Astrocyte (in vitro differentiated cells and primary cell): ENCODE results near the gene SORL1. TPM values are rescaled to one million over a fixed set of nuclear protein-coding genes. Genes with fewer than 3 reads are reported as not detected.

ENCODE experiments used
- DNase-seq: peaks from one replicate; pipeline ENCODE4 v3.0.0-alpha.2; 2010; ENCODE audit warnings: low read depth
- FAIRE-seq: peaks from 2 replicates; lab custom pipeline; 2011; peaks lifted over from hg19 to GRCh38; lab: Jason Lieb, UNC
- H2AFZ ChIP-seq: 2 replicates; pipeline ENCODE4 v1.6.0; 2012; ENCODE audit warnings: low read depth, low read length, inconsistent platforms
- H3K27ac ChIP-seq: 2 replicates; pipeline ENCODE4 v1.5.1; 2011; ENCODE audit warnings: low read depth, low read length, inconsistent platforms
- H3K27me3 ChIP-seq: 2 replicates; pipeline ENCODE4 v1.6.0; 2011; ENCODE audit warnings: low read length, inconsistent platforms; ENCODE audit not compliant: insufficient read depth
- H3K36me3 ChIP-seq: 2 replicates; pipeline ENCODE4 v1.5.1; 2011; ENCODE audit warnings: low read length, inconsistent platforms; ENCODE audit not compliant: insufficient read depth
- H3K4me1 ChIP-seq: 2 replicates; pipeline ENCODE4 v1.5.1; 2011; ENCODE audit warnings: low read length, inconsistent platforms; ENCODE audit not compliant: insufficient read depth
- H3K4me2 ChIP-seq: 2 replicates; pipeline ENCODE4 v1.6.0; 2012; ENCODE audit warnings: low read length, inconsistent platforms
- H3K4me3 ChIP-seq: 2 replicates; pipeline ENCODE4 v1.5.1; 2011; ENCODE audit warnings: low read depth, mild to moderate bottlenecking, low read length, inconsistent platforms; ENCODE audit not compliant: insufficient read depth
- H3K79me2 ChIP-seq: 2 replicates; pipeline ENCODE4 v1.6.0; 2012; ENCODE audit warnings: mild to moderate bottlenecking, low read length, inconsistent platforms; ENCODE audit not compliant: insufficient read depth
- H3K9ac ChIP-seq: 2 replicates; pipeline ENCODE4 v1.6.0; 2012; ENCODE audit warnings: mild to moderate bottlenecking, low read length, inconsistent platforms
- H3K9me3 ChIP-seq: 2 replicates; pipeline ENCODE4 v1.5.1; 2012; ENCODE audit warnings: low read depth, mild to moderate bottlenecking, low read length, inconsistent platforms; ENCODE audit not compliant: insufficient read depth
- H4K20me1 ChIP-seq: 2 replicates; pipeline ENCODE4 v1.6.0; 2012; ENCODE audit warnings: low read length, inconsistent platforms; ENCODE audit not compliant: insufficient read depth
- H3K27ac Mint-ChIP-seq: one replicate; pipeline ENCODE4 v1.8.0; 2021; ENCODE audit warnings: mild to moderate bottlenecking, mixed read lengths; ENCODE audit not compliant: unreplicated experiment
- H3K27me3 Mint-ChIP-seq: one replicate; pipeline ENCODE4 v1.8.0; 2021; ENCODE audit warnings: low read depth, mixed read lengths; ENCODE audit not compliant: unreplicated experiment
- H3K36me3 Mint-ChIP-seq: one replicate; pipeline ENCODE4 v1.8.0; 2021; ENCODE audit warnings: low read depth, mixed read lengths; ENCODE audit not compliant: unreplicated experiment
- H3K4me1 Mint-ChIP-seq: one replicate; pipeline ENCODE4 v1.8.0; 2021; ENCODE audit warnings: low read depth, mixed read lengths; ENCODE audit not compliant: unreplicated experiment
- H3K4me3 Mint-ChIP-seq: one replicate; pipeline ENCODE4 v1.8.0; 2021; ENCODE audit warnings: mild to moderate bottlenecking, moderate library complexity, mixed read lengths; ENCODE audit not compliant: unreplicated experiment
- H3K9me3 Mint-ChIP-seq: one replicate; pipeline ENCODE4 v1.8.0; 2021; ENCODE audit warnings: mild to moderate bottlenecking, mixed read lengths; ENCODE audit not compliant: unreplicated experiment
- CTCF ChIP-seq: IDR thresholded peaks from 2 replicates; pipeline ENCODE4 v1.5.1; 2011; ENCODE audit warnings: low read depth, mild to moderate bottlenecking, inconsistent platforms, low read length, moderate library complexity; ENCODE audit not compliant: insufficient read depth
- EZH2 ChIP-seq: IDR thresholded peaks from 2 replicates; pipeline ENCODE4 v1.6.1; 2012; ENCODE audit warnings: mild to moderate bottlenecking, low read length, inconsistent platforms; ENCODE audit not compliant: insufficient read depth
- total RNA-seq: library from RNA; stranded (reverse); gene quantifications from 2 replicates; pipeline ENCODE4 v1.2.1, GENCODE V29; 2021

SORL1 gene
- total RNA-seq, 1 donor from 2014 or later: 4.1 TPM

- Histone ChIP-seq H3K9ac (no peak overlapping the region), H3K79me2 (no peaks in the 10 kb centered on the region), H2AFZ (no peak overlapping the region), H3K4me3 (no peak overlapping the region), H3K36me3 (no peaks in the 10 kb centered on the region), H3K4me1 (no peaks in the 10 kb centered on the region), H3K27ac (no peak overlapping the region), H4K20me1 (no peaks in the 10 kb centered on the region), H3K4me2 (no peak overlapping the region), H3K27me3 (peaks cover 17% of the 10 kb centered on the region), H3K9me3 (no peaks in the 10 kb centered on the region)
- Mint-ChIP-seq H3K4me1 (peaks cover 13% of the 10 kb centered on the region), H3K9me3 (peaks cover 5% of the 10 kb centered on the region), H3K4me3 (no peak overlapping the region), H3K27ac (no peak overlapping the region), H3K27me3 (no peaks in the 10 kb centered on the region), H3K36me3 (no peaks in the 10 kb centered on the region)
- no peak for TF ChIP-seq EZH2
- FAIRE-seq: no peak
- DNase-seq: no peak
These were observed 118.3 kb downstream of the SORL1 start for GRCh38 chr11:121570453-121570852.

- Histone ChIP-seq H3K79me2 (no peaks in the 10 kb centered on the region), H4K20me1 (no peaks in the 10 kb centered on the region), H2AFZ (no peak overlapping the region), H3K4me2 (no peak overlapping the region), H3K4me3 (no peak overlapping the region), H3K36me3 (no peaks in the 10 kb centered on the region), H3K9ac (no peak overlapping the region), H3K4me1 (no peaks in the 10 kb centered on the region), H3K27me3 (peaks cover 17% of the 10 kb centered on the region), H3K27ac (no peak overlapping the region), H3K9me3 (no peaks in the 10 kb centered on the region)
- DNase-seq: no peak
- TF ChIP-seq CTCF (no peak), EZH2 (no peak)
- peaks cover 18% of the 10 kb centered on the region for H3K4me1 Mint-ChIP-seq
- no peak overlapping the region for H3K4me3 Mint-ChIP-seq
- H3K36me3 Mint-ChIP-seq: peaks cover under 1% of the 10 kb centered on the region
- no peak overlapping the region for H3K27ac Mint-ChIP-seq
- no peaks in the 10 kb centered on the region for H3K27me3 Mint-ChIP-seq
- H3K9me3 Mint-ChIP-seq: peaks cover 7% of the 10 kb centered on the region
- no peak for FAIRE-seq
These were observed 119.4 kb downstream of the SORL1 start for GRCh38 chr11:121571506-121571905.

GRCh38 chr11:121572571-121573059, 120.5 kb downstream of the SORL1 start:
- no peak overlapping the region for H3K27ac Mint-ChIP-seq
- no peak for FAIRE-seq

More at GRCh38 chr11:121572571-121573059, 120.5 kb downstream of the SORL1 start:
- no peak overlapping the region for H2AFZ ChIP-seq
- no peaks in the 10 kb centered on the region for H4K20me1 ChIP-seq
- Mint-ChIP-seq H3K36me3 (peaks cover 9% of the 10 kb centered on the region), H3K4me1 (peaks cover 18% of the 10 kb centered on the region), H3K4me3 (no peak overlapping the region), H3K27me3 (no peaks in the 10 kb centered on the region), H3K9me3 (peaks cover 15% of the 10 kb centered on the region)
- no peak for DNase-seq
- peaks cover 17% of the 10 kb centered on the region for H3K27me3 ChIP-seq
- H3K36me3 ChIP-seq: no peaks in the 10 kb centered on the region
- no peaks in the 10 kb centered on the region for H3K79me2 ChIP-seq
- no peak overlapping the region for H3K4me3 ChIP-seq
- no peak overlapping the region for H3K27ac ChIP-seq
- H3K9me3 ChIP-seq: no peaks in the 10 kb centered on the region
- H3K4me2 ChIP-seq: peak overlapping the region; percentile 36
- TF ChIP-seq CTCF (no peak), EZH2 (no peak)
- H3K9ac ChIP-seq: no peak overlapping the region
- no peaks in the 10 kb centered on the region for H3K4me1 ChIP-seq
